ENCODE data around the gene PI4K2A.
"Not testable (repeated sequence)": the region's sequence is repeated elsewhere in the genome, so short reads cannot be mapped to it uniquely, and the experiment has no call there.

Gene PI4K2A

GRCh38 chr10:97675222-97675621 is 34.8 kb downstream of the PI4K2A start:
- no peak for DNase-seq (ENCODE audit: low read depth)

- DNase-seq (ENCODE audit: low read depth) = peak; percentile 13
Observed at GRCh38 chr10:97676770-97677581, 36.5 kb downstream of the PI4K2A start.

GRCh38 chr10:97679594-97679993 is 39.1 kb downstream of the PI4K2A start:
- DNase-seq (ENCODE audit: low read depth) = no peak

- no peak for DNase-seq (ENCODE audit: low read depth)
Observed at GRCh38 chr10:97682042-97682441, 41.6 kb downstream of the PI4K2A start.

- DNase-seq (ENCODE audit: low read depth) = no peak
Observed at GRCh38 chr10:97683556-97684367, 43.3 kb downstream of the PI4K2A start.

- not testable (repeated sequence) for DNase-seq (ENCODE audit: low read depth)
Observed at GRCh38 chr10:97684368-97684713, 43.9 kb downstream of the PI4K2A start.

- no peak for DNase-seq (ENCODE audit: low read depth)
Observed at GRCh38 chr10:97684866-97685394, 44.5 kb downstream of the PI4K2A start.

- no peak for DNase-seq (ENCODE audit: low read depth)
Observed at GRCh38 chr10:97685395-97685958, 45.0 kb downstream of the PI4K2A start.

GRCh38 chr10:97686301-97686961 is 46.0 kb downstream of the PI4K2A start:
- DNase-seq (ENCODE audit: low read depth) = no peak

- DNase-seq (ENCODE audit: low read depth) = peak; percentile 94
Observed at GRCh38 chr10:97686962-97687784, 46.7 kb downstream of the PI4K2A start, which contains the start of gene AVPI1. AVPI1 (minus strand) TSS chr10:97687241; CDS start chr10:97679905, 7,336 bp downstream.

GRCh38 chr10:97687785-97688781 is 47.6 kb downstream of the PI4K2A start:
- no peak for DNase-seq (ENCODE audit: low read depth)

- no peak for DNase-seq (ENCODE audit: low read depth)
Observed at GRCh38 chr10:97689559-97690020, 49.1 kb downstream of the PI4K2A start.

- no peak for DNase-seq (ENCODE audit: low read depth)
Observed at GRCh38 chr10:97690133-97690532, 49.7 kb downstream of the PI4K2A start.

- DNase-seq (ENCODE audit: low read depth) = not testable (repeated sequence)
Observed at GRCh38 chr10:97698072-97698655, 57.7 kb downstream of the PI4K2A start.

GRCh38 chr10:97701438-97702069 is 61.1 kb downstream of the PI4K2A start:
- DNase-seq (ENCODE audit: low read depth) = no peak

GRCh38 chr10:97703398-97704067 is 63.1 kb downstream of the PI4K2A start:
- DNase-seq (ENCODE audit: low read depth) = no peak

GRCh38 chr10:97704341-97704740 is 63.9 kb downstream of the PI4K2A start:
- no peak for DNase-seq (ENCODE audit: low read depth)

- no peak for DNase-seq (ENCODE audit: low read depth)
Observed at GRCh38 chr10:97705006-97705670, 64.7 kb downstream of the PI4K2A start.

All from activated T-helper 1 cell treated with Interleukin-2 at 50 U/mL for 16 hours (primary cell).